HG03460 (cell line): ENCODE data around the gene SLC23A1.
"Not testable (repeated sequence)": the region's sequence is repeated elsewhere in the genome, so short reads cannot be mapped to it uniquely, and the experiment has no call there.

Experiments
- ATAC-seq: cut with Tn5 transposase; IDR thresholded peaks from one replicate; pipeline ENCODE4 v1.9.1; 2021; ENCODE audit not compliant: unreplicated experiment

The SLC23A1 gene

DNA sequence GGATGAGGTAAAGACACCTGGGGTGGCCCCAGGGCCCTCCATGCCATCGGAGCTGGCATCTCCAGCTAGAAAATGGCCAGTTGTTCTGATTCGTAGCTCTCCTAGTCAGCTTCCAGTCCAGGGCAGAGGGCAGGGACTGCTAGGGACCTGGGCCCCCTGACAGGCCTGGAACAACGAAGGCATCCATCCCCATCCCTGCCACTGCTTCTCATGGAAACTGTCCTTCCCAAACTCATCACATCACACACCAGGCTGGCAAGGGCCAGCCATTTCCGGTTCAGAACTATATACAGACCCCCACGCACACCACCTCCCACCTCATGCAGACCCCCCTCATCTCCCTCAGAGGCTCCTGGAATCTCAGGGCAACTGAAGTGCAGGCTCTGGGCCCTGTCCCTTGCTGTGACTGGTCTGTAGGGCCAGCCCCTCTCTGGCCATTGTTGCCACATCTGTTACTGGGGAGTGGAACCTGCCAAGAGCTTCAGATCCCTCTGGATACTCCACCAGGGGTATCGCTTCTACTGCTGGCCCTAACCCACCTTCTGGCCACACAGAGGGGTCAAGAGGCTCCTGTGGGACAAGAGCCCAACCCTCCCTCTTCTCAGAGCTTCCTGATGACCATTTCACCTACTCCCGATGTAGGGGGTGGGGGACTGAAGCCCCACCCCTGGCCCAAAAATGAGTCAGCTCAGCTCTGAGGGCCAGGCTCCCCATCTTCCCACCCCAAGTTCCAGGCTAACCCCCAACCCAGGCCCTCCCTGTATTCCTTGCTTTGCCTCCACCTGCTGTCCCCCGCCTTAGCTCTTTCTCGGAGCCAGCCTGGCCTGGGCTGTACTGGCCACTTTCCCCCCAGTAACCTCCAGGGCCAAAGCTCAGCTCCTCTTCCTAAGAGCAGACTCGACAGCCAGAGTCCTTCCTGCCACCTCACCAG lies 7.8 kb upstream of the SLC23A1 start:
- ATAC-seq, result no peak

GRCh38 chr5:139389701-139390638 lies 6.9 kb upstream of the SLC23A1 start, which contains the start of gene MZB1:
Gene MZB1 (minus strand): TSS chr5:139389913. CDS start chr5:139389856, 57 bp downstream.
- ATAC-seq, result peak; percentile 37

- ATAC-seq, result no peak
Observed at GRCh38 chr5:139388198-139388821, 5.2 kb upstream of the SLC23A1 start.

- ATAC-seq, result no peak
Observed at GRCh38 chr5:139387611-139388197, 4.6 kb upstream of the SLC23A1 start.

- ATAC-seq, result not testable (repeated sequence)
Observed at GRCh38 chr5:139386956-139387355, 3.9 kb upstream of the SLC23A1 start.

DNA sequence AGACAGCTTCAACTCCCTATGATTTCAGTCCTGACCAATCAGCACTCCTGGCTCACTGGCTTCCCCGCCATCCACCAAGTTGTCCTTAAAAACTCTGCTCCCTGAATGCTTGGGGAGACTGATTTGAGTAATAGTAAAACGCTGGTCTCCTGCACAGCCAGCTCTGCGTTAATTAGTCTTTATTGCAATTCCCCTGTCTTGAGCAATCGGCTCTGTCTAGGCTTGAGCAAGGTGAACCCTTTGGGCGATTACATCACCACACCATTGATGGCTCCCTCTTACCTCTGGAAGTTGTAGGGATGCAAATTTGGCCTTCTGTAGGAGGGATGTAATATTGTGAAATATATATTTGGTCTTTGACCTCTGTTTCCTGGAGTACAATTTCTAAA lies 2.9 kb upstream of the SLC23A1 start:
- no peak for ATAC-seq

DNA sequence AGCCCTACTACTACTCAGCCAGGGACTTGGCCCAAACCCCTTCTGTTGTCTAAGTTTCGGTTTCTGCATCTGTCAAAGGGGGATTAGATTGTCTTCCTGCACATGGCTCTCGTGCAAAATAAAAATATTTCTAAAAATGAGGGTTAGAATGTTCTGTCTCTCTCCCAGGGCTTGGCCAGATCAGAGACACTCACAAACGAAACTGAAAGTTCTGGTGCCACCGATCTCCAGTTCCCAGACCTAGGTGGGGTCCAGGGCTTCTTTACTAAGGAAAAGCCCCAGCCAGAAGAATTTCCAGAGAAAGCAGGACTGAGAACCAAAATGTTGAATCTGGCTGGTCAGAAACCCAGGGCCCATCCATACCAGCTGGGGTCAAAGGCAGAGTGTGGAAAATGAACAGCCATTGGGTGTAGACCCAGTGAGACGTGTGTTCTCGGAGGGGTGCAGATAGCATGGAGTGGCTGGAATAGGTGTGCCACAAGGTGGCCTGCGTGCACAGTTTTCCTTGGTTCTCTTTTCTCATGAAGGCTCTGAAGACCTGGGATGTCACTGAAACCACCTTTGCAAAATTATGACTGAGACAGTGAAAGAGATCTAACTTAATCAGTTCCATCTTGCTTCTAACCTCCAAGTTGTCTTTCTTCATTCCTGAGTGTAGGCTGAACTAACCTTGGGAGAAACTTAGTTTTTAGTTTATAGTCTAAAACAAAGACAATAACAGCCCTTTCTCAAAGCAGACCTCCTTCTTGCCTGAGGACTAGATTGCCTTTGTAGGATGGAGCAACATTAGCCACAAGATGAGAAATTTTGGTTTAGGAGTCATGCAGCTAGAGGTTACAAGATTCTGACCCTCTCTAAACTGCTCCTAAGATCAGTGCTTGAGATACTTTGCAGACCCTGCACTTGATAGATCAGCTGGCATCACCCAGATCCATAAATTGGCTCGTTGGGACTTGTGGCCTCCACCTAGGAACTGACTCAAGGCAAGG lies 2.3 kb upstream of the SLC23A1 start:
- no peak for ATAC-seq

DNA sequence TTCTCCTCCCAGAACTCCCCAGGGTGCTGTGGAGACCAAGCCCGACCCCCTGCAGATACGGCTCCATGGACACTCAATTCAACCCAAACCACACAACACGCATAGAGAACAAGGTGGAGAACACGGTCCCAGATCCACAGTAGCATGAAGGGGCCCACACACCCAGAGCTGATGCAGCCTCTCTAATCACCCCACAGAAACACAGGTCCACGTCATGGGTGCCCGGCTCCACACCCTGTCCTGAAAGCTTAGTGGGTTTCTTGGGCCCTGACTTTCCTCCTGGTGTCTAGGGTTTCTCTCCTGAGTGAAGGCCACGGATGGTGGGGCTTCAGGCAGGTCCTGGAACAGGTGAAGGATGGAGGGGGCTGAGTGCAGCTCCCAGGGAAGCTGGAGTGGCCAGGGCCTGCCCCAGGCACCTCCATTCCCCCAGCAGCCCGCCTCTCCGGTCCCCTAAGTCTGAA lies 1.5 kb upstream of the SLC23A1 start:
- no peak for ATAC-seq

- ATAC-seq, result no peak
Observed at GRCh38 chr5:139383993-139384590, 995 bp upstream of the SLC23A1 start.

GRCh38 chr5:139382807-139383206 lies 290 bp downstream of the SLC23A1 start:
- no peak for ATAC-seq

DNA sequence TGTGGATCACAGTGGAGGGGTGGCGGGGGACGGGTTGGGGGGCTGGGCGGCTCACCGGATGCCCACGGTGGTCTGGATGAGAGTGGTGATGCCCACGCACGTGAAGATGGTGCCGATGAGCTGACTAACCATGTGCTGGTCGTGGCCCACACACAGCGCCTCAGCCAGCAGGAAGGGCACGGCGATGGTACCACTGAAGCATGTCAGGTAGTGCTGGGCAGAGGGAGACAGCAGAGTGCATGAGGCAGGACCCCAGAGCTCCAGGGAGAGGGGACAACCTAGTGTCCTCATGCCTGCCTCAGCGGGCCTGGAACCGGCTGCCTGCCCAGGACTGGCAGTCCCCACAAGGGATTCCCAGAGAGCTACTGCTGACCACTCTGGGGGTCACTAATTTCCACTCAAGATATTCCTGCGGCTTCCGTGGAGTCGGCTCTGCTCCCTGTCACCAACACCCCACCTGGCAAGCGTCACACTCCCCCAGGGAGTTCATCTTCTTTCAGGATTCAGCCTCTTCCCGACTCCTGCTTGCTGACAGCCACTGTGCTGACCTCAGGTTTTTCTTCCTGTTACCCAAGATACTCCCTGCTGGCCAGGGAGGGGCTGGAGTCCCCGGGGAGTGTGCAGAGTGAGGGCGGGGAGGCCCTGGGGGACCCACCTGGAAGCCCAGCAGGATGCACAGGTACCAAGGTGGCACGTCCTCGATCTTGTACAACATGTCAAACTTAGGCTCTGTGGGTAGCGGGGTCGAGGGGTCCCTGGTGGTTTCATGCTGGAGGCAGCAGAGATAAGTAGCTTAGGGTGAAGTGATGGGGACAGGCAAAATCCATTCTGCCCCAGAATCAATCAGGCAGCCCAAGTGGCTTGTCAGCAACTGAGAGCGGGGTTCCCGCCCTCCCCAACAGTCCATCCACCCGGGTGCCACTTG lies 998 bp downstream of the SLC23A1 start:
- no peak for ATAC-seq

GRCh38 chr5:139379626-139380449 lies 3.3 kb downstream of the SLC23A1 start:
- ATAC-seq, result no peak

GRCh38 chr5:139378941-139379361 lies 4.1 kb downstream of the SLC23A1 start:
- ATAC-seq, result no peak

- ATAC-seq, result no peak
Observed at GRCh38 chr5:139378101-139378825, 4.8 kb downstream of the SLC23A1 start.

DNA sequence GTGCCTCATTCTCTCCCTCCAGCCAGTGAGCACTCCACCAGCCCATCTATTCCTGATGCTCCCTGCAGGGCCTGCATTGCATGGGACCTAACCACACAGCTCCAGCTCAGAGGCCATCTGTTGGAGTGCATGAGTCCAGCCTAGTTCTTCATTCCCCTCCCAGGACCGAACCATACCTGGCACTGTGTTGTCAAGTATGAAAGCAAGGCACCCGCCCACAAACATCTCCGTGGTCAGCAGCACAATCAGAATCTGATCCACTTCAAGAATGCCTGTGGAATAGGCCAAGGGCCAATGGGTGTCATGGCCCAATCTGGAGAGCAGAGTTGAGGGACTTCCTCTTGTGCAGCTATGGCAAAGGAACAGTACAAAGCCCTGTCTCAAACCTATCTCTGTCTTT lies 5.9 kb downstream of the SLC23A1 start:
- ATAC-seq, result no peak

DNA sequence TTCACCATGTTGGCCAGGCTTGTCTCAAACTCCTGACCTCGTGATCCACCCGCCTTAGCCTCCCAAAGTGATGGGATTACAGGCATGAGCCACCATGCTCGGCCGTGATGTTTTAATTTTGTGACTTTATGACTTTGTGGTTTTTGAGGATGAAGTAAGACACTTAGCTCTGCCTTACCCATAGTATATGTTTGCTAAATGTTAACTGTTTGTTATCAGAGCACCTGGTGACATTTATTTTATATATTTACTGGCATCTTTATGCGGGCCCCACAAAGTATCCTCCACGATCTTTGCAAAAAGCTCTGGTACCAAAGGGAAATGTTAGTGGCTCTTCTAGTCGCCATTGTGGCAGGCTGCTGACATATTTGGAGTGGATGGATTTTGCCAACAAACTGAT lies 6.7 kb downstream of the SLC23A1 start:
- no peak for ATAC-seq
